B cell (primary cell): Measurements from ENCODE around the gene GLIPR2.
"Not testable (repeated sequence)": the region's sequence is repeated elsewhere in the genome, so short reads cannot be mapped to it uniquely, and the experiment has no call there.

Experiments
- CTCF ChIP-seq: fragments of 200-600 bp; IDR thresholded peaks from one replicate; pipeline ENCODE4 v1.8.0; 2022; ENCODE audit warnings: antibody characterized with exemption, mild to moderate bottlenecking
- EZH2 ChIP-seq: IDR thresholded peaks from 2 replicates; pipeline ENCODE4 v1.6.1; 2012; ENCODE audit warnings: borderline replicate concordance, low read depth, mild to moderate bottlenecking, moderate library complexity, low read length; ENCODE audit not compliant: insufficient read depth, poor library complexity, severe bottlenecking

- TF ChIP-seq CTCF, EZH2: not testable (repeated sequence)
These were observed 23.0 kb downstream of the GLIPR2 start for GRCh38 chr9:36159509-36159908.
